NCI-H2081 (cell line): Measurements from ENCODE around the gene USP49.
"Not testable (repeated sequence)": the region's sequence is repeated elsewhere in the genome, so short reads cannot be mapped to it uniquely, and the experiment has no call there.

Experiments
- DNase-seq, 2 experiments: peaks; one replicate each; lab custom pipeline; 2025; lab: John Stamatoyannopoulos, UW

The USP49 gene

DNA sequence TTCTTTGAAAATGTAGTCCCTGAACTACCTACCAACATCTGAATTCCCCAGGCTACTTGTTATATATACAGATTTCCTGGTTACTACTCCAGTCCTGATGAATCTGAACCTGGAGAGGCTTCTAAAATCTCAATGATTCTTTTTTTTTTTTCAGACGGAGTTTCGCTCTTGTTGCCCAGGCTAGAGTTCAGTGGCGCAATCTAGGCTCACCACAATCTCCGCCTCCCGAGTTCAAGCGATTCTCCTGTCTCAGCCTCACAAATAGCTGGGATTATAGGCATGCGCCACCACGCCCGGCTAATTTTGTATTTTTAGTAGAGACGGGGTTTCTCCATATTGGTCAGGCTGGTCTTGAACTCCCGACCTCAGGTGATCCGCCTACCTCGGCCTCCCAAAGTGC lies 83.2 kb downstream of the USP49 start:
- DNase-seq = not testable (repeated sequence)

DNA sequence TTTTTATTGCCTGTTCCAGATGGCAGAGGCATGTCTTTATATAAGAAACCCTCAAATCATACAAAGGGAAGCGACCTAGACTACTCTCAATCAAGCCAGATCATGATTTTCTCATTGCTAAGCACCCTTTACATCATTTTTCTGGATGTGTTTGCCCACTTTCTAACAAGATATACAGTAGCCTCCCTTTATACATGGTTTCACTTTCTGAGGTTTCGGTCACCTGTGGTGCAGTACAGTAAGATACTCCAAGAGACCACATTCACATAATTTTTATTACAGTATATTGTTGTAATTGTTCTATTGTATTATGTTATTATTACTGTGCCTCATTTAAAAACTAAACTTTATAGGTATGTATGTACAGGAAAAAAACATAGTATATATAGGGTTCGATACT lies 84.1 kb downstream of the USP49 start:
- DNase-seq = no peak

DNA sequence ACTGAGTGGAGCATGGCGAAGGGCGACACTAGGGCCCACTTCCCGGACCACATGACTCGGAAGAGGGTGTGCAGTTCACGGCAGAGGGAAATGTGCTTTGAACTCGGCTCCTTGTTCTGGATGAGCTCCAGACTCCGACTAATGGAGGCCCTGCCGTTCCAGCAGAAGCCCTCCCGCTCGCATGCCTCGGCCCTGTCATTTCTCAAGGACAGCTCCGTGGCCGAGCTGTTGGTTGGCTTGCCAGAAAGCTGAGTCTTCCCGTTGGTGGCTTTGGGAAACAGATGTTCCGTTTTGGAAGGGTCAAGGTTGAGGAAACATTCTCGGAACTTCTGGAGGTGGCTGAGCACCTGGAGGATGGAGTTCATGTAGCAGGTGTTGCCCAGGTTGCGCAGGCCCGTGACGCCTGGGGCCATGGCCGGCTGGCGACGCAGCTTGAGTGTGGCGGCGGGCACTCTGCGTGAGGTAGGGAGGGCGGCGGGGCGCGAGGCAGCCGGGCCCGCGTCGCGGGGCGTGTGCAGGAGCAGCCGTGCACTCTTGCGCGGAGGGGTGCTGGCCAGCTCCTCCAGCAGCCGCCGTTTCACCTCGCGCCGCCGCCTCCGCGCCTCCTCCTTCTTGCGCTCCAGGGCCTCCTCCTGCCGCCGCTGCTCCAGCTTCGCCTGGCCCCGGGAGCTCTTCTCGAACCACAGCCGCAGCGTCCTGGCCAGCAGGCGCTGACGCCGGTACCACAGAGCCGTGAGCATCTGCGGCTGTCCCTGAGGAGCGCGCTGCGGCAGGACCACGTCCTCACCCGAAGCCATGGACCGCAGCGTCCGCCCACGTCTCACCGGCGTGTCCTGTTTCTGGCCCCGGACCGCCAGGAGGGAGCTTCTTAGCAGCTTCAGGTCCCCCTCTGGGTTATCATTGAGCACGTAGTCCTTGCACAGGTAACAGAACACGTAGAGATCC lies 89.1 kb downstream of the USP49 start:
- DNase-seq = no peak

DNA sequence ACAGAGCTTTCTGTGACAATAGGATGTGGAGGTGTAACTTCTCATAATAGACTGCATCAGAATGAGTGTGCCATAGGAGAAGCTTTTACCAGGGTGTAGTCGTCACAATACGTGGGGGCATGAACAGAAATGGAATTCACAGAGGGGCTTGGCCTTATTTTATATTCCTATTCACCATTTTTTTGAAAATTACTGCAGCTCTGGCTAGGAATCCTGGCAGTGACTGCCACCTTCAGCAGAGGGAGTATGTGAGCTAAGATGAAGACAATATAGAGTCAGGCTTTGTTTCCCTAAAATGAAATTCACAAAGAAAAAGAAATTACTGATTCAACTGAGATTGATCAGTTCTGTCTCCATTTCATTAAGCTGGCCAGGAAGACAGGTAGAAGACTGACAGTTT lies 93.8 kb downstream of the USP49 start:
- DNase-seq = no peak

DNA sequence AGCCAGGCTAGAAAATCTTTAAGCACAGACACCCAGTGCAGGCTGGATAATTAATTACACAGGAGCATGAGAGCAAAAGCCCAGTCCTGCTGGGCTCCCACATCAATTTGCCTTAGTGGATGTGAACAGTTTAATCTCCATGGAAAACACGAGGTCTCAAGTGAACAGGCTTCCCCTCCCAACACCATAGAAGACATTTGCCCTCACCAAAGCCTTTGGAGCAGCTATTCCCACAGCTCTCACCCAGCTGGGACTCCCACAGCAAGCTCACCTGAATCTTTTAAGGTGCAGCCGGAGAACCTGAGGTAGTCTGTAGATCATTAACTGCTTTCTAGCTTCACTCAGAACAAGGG lies 95.6 kb downstream of the USP49 start:
- DNase-seq = no peak

DNA sequence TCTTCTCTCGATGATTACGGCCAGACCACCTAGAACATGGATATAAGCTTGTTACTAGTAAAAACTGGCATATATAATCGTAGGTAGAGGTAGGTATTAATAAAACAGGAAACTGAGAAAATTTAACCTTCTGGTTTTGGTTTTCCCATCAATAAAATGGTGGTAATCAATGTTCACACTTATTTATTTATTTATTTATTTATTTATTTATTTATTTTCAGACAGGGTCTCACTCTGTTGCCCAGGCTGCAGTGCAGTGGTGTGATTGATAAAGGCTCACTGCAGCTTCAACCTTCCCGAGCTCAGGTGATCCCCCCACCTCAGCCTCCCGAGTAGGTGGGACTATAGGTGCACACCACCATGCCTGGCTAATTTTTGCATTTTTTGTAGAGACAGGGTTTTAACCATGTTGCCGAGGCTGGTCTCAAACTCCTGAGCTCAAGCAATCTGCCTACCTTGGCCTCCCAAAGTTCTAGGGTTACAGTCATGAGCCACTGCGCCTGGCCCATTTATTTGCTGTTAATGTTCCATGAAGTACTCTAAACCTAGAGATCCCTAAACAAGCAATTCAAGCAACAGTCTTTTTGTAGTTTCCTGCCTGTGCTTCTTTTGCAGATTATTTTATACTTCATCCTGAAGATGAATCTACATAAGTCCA lies 96.1 kb downstream of the USP49 start:
- no peak for DNase-seq

DNA sequence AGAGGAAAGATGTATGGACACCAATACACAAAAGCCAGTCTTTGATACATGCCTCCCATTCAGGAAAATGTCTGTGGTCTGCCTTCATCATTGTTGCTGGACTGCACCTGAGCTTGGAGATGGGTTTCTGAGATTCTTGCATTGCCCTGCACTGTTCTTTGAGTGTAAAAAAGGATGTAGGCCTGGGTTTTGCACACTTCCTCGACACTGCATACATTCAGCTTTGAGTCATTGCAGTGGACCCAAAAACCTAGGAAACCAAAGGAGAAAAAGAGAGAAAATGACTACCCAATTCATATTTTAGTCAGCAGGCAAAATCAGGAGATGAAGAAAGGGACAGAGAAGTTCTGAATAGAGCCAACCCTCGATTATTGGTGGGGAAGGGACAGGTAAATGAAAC lies 98.7 kb downstream of the USP49 start:
- DNase-seq = no peak

DNA sequence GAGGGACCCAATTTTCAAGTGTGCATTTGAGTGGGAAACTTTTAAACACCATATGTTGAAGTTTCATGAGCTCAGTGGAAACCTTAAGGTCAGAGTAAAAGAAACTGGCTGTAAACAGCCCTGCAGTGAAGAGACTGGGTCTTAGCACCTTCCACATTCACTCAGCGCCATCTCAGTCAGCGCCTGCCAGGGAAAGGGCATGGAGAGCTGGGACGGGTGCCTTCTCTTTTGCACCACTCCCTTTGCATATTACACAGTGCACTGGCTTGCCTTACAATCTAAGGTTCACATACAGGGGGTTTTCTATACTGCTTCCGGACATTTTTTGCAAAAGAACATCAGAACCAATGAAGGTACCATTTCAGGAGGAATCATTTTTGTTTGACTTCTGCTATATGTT lies 103.2 kb downstream of the USP49 start:
- no peak for DNase-seq

DNA sequence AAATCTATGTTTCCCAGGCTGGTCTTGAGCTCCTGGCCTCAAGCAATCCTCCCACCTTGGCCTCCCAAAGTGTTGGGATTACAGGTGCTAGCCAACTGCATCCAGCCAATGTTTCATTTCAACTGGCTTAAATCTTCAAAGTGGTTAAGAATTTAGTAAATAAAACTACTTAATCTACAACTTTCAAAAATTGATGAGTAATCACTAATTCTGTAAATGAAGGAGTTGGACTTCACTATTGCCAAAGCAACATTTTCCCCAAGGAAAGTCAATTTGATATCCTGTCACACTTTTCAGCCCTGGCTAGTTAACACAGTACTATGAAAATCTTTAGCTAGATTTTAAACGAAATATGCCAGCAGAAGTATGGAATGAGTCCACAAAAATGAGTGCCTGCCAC lies 103.9 kb downstream of the USP49 start:
- DNase-seq = no peak

DNA sequence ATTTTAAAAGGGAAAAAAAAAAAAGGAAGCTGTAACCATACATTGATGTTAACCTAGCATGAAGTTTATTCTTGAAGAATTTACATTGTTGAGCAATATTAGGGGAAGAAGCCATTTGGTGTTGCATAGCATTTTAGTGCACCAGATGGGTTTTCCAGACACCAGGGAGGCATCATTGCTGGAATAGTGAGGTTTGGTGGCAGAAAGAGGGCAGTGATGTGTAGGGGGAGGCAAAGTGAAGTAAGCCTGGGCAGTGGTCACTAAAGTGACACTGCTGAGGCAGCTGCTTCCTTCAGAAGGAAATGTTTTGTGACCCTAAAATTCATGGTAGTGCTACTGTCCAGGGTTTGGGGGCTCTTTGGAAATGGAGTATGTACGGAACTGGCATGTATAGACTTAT lies 105.1 kb downstream of the USP49 start:
- DNase-seq = no peak

DNA sequence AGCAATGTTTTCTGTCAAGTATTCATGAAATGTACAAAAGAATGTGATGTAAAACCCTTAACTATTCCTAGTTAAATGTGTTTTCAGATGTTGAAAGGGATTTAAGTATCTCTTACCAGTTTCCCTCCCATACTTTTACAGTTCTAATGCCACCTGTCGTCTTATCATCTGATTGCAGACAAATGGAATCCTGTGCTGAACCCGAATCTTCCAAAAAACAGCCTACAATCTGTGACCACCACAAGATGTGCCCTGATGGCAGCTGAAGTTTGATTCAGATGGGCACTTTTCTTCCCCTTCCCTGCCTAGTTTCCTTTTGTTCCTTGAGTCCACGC lies 105.8 kb downstream of the USP49 start:
- no peak for DNase-seq

DNA sequence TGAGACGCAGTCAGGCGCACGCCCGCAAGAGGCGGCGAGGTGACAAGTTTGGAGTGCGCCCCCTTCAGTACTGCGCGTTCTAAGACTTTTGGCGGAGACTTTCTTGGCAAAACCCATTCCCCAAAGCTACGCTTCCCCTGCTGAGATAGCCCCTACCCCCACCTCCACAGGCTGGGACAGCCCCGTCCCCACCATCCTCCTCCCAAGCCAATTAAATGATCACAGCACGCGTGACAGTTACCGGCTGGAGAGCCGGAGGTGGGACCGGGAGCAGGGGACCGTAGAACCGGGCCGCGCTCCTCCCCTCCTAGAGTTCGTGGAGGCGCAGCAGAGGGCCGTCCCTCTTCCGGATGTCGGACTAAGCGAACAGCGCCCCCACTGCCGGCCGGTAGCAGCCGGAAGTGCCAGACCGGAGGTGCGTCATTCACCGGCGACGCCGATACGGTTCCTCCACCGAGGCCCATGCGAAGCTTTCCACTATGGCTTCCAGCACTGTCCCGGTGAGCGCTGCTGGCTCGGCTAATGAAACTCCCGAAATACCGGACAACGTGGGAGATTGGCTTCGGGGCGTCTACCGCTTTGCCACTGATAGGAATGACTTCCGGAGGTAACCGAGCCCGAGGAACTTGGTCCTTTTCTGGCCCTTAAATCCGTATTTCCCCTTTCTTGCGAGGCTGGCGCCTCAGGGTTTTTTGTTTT lies 107.8 kb downstream of the USP49 start, which contains the start of gene TOMM6:
TSS of gene TOMM6 (plus strand) at position 476 of the 699 bp plus-strand sequence. CDS start at position 480, 4 bp downstream.
- DNase-seq = peak; percentile 86 to 93

DNA sequence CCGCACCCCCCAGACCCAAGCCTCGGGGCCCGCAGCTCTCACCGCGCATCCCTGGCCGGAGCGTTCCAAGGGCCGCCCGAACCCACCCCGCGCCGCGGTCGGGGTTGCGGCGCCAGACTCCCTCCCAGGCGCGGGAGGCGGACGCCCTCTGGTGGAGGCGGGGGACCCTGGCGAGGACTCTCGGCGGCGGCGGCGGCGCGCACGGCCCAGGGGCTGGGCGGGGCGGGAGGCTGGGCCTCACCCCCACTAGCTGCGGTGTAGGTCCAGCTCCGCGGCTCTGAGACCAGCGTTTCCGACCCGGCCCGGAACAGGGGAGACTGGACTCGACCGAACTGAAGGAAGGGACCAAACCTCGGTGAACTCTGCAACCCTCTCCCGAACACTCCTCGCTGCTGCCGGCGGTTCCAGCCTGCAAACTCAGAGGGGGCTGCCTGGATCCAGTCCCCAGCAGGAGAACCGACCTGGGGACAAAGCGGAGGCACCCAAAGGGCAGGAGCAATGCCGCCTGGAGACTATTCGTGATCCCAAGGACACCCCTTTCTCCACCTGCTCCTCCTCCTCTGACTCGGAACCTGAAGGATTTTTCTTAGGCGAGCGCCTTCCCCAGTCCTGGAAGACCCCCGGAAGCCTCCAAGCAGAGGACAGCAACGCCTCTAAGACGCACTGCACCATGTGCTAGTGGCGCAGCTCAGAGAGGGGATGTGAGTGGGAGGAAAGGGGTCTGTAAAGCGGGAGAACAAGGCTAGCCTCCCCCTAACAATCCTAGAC lies 108.5 kb downstream of the USP49 start:
- DNase-seq = peak; percentile 49 to 79

DNA sequence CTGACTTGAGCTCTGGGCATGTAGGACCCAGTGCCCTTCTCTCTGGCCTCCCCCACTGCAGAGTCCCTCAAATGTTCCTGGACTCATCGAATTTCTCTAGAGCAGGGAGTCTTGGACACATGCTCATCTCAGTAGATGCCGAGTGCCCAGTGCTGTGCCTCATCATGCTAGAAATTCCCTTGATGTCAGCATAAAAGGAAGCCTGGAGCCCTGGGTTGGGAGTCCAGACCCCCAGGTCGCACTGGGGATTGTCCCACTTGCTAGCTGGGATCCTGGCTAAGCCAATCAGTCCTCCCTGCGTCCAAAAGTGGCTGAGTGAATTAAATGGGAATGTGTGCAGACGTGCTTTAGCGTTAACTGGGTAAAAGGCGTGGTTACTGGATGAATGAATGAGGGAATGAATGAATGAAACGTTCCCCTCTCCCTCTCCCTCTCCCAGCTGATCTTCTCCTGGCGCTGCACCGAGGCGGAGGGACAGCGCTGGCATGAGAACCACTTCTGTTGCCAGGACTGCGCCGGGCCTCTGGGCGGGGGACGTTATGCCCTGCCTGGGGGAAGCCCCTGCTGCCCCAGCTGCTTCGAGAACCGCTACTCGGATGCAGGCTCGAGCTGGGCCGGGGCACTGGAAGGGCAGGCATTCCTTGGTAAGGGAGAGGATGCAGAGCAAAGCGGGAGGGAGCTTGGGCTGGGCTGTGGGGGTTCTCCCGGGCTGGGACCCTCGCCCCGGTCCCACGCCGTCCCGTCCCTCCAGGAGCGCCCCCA lies 109.3 kb downstream of the USP49 start:
- DNase-seq = no peak

DNA sequence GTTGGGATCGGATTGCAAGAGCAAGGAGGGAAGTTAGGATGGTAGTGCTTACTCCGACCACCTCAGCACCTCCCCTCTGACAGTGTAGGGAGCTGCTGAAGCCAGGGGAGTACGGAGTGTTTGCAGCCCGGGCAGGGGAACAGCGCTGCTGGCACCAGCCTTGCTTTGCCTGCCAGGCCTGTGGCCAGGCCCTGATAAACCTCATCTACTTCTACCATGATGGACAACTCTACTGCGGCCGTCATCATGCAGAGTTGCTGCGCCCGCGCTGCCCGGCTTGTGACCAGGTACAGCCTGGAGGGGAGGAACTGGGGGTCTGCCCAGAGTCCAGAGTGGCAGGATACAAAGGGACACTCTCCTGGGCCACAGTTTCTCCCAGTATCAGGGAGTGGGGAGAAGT lies 109.9 kb downstream of the USP49 start:
- no peak for DNase-seq

DNA sequence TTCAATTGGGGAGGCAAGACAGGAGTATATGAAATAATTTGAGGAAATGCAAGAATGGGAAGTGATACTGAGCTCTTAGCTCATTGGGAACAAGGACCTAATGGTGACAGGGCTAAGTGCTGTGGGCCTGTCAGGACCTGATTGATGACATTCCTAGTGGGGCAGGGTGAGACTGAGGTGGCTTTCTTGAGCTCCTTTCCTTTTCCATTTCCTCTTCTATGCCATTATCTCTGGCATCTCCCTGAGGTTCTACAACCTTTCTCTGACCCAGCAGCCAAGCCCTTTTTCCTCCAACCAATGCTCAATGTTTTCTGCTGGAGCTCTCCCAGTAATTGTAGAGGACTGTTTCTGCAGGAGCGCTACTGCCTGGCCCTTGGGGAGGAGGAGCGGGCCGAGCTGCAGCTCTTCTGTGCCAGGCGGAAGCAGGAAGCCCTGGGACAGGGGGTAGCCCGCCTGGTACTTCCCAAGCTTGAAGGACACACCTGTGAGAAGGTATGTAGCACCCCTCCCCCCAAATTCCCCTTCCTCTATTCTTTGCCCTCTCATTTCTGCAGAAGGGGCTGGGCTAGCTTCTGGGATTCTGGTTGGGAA lies 110.5 kb downstream of the USP49 start:
- DNase-seq = no peak

DNA sequence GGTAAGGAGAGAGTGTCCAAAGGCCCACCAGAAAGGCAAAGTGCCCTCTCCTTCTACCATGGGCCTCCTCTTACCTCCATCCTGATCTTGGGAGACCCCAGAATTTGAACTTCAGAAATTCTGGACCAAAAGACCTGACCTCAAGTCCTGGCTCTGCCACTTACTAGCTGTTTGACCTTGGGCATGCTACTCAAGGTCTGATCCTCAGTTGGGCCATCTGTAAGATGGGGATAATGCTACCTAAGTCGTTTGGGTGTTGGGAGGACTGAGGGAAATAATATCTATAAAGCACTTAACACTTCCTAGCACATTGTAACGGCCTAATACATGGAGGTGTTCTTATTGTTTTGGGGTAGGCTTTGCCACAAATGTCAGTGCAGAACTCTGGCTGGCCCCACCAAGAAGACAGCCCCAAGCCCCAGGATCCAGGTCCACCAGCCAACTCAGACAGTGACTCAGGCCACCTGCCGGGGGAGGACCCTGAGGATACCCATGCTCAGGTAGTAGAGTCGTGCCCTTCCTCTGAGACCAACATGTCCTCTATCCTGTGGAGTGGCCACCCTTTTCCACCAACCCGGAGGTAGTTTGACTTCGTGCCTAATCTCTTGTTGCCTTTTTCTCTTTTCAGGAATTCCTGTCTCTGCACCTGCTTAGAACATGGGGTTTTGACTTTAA lies 111.9 kb downstream of the USP49 start:
- no peak for DNase-seq

DNA sequence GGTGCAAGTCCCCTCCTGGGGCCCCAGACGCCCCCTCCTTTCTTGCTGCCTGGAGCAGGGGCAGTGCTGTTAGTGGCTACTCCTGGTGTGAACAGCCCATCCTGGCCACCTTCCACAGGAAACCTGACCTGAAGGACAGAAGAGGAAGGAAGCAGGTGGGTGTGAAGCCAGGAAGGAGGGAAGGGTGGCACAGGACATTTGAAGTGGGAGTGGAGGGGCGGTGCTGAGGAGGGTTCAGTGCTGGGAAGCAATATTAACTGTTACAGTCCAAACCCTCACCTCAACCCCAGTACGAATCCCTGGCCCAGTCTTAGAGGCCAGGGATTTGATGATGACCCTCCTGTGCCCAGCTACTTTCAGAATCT lies 113.8 kb downstream of the USP49 start:
- DNase-seq = no peak

DNA sequence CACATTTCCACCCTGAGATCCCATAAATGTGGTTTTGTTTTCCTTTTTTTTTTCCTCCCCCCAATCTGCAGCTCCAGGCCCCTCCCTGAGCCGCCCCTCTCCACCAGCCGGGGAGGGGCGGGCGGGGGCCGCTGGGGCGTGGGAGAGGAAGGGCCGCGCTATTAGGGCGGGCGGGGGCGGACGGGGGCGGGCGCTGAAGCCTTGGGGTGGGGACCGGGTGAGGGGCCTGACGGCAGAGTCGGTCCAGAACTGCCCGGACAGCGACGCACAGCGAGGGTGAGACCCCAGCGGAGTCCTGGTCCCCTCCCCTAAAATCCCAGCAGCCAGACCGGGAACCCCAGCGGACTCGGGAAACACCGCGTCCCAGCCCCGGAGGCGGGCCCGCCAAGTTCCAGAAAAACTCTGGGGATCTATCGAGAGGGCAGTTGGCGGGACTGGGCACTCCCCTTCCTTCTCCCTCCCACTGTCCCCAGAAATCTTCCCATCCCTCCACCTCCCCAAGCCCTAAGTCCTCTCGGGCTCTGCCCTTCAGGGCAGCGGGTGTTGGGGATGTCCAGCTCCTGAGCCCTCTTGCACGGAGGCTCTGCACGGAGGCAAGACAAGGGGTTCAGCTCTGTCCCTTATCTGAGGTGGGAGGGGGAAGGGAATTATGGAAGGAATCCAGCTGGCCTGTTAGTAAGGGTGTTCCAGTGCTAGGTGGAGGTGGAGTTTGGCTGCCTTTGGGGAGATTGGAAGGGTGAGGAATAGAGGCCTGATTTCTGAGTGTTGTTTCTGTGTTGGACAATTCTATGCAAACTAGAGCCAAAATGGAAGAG lies 114.4 kb downstream of the USP49 start, which contains the start of gene PRICKLE4:
TSS of gene PRICKLE4 (plus strand) at position 232 of the 815 bp plus-strand sequence. CDS start 2,692 bp downstream, outside the sequence.
- no peak for DNase-seq
